Ramos (cell line): ENCODE measurements around the gene OSBPL1A.

Source experiments
- in situ Hi-C: fragments of 300-500 bp; cut with MboI; formaldehyde crosslinking; loops from one replicate; pipeline ENCODE4 v1.14.3; 2022; ENCODE audit warnings: low sequenced_read_pairs; ENCODE audit not compliant: unreplicated experiment

OSBPL1A gene

GRCh38 chr18:24234330-24234729 lies 163.3 kb downstream of the OSBPL1A start:
- in situ Hi-C loops, result loop anchor here (25.0 kb wide), 1 partner anchor 103 kb away; no protein-coding TSS in a partner anchor

- in situ Hi-C loops, result loop anchor here (25.0 kb wide), 1 partner anchor 105 kb away; no protein-coding TSS in a partner anchor
Observed at GRCh38 chr18:24232800-24233199, 164.8 kb downstream of the OSBPL1A start.

DNA sequence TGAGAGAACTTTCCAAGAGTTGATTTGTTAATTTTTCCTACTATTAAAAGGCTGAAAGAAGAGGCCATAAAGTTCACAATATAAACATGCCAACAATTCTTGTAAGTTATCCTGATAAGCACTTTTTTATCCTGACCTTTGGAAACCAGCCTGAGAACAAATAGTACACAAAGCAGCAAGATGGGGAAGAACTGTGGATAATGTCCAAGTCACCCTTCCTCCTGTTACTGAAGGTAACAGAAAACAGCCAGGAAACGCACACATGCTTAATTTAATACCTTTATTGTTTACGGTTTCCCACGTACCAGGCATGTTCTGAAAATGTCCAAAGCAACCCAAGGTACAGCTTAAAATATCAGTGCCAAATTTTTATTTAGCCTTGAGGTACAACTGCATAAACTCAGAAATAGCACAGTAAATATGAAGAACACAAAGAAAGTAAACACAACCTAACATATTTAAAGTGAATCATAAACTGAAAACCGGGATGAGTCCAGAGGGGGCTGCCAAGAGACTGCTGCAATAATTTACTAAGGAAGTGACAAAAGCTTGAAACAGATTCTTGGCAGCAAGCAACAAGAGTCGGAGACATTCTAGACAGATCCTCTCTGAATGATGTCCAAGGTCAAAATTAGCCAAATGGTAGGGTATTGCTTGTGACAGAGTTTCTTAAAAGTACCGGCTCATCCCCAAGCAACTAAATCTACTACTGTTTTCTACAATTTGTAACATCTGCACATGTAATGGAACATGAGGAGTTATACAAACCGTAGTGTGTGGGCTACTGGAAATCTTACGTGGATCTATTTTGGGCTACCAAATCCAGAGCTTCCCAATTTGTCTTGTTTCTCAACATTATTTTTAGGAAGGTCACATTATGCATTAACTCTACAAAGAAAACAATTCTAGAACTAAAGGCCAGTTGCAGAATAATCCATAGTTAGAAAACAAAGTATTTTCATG lies 165.6 kb downstream of the OSBPL1A start:
- in situ Hi-C loops, result loop anchor here (25.0 kb wide), 1 partner anchor 105 kb away; no protein-coding TSS in a partner anchor

GRCh38 chr18:24230766-24231165 lies 166.9 kb downstream of the OSBPL1A start:
- in situ Hi-C loops, result loop anchor here (25.0 kb wide), 1 partner anchor 107 kb away; no protein-coding TSS in a partner anchor

GRCh38 chr18:24228667-24229041 lies 169.0 kb downstream of the OSBPL1A start:
- in situ Hi-C loops, result loop anchor here (25.0 kb wide), 1 partner anchor 109 kb away; no protein-coding TSS in a partner anchor

DNA sequence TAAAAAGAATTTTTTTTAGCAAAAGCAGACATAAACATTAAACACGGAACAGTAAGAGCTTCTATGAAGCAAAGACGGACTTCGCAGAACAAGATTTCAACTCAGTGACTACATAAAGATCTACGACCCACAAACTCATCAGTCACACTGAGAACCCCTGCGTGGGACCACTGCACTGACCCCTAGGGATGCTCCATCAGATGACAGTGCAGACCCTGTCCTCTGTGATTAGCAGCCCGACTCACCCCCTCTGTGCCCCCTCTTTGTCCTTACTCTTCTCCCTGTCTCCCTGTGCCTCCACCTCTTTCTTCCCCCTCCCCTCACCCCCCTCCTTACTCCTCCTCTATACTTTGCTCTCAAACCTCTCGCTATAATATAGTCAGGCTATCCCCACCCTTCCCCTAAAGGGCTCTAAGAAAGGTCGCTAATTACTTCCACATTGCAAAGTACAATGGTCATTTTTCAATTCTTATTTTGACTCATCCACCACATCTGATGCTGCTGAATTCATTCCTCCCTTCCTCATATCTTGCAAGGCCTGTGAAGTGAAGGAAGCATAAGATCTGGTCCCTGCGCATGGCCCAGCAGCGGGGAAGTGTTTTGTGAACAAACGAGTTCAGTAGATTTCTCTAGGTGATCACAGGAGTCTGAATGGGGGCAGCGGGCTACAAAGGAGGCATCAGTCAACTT lies 169.5 kb downstream of the OSBPL1A start:
- in situ Hi-C loops, result loop anchor here (25.0 kb wide), 1 partner anchor 109 kb away; no protein-coding TSS in a partner anchor

DNA sequence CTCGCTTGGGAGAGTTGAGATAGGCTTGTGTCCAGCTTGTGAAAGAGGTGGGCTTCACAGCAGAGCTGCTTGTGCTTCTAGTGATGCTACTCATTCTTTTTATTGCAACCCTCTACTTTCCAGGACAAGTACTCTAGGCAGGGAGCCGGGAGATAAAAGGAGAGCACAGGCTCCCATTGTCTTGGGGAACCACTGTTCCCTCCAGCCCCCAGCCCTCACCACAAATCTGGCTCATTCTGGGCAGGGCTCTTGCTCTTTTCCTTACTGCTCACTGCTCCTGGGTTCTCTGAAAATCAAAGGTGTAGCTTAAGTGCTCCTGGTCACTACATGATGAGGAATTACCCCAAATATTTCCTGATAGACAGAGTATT lies 177.3 kb downstream of the OSBPL1A start:
- in situ Hi-C loops, result no loop called here

DNA sequence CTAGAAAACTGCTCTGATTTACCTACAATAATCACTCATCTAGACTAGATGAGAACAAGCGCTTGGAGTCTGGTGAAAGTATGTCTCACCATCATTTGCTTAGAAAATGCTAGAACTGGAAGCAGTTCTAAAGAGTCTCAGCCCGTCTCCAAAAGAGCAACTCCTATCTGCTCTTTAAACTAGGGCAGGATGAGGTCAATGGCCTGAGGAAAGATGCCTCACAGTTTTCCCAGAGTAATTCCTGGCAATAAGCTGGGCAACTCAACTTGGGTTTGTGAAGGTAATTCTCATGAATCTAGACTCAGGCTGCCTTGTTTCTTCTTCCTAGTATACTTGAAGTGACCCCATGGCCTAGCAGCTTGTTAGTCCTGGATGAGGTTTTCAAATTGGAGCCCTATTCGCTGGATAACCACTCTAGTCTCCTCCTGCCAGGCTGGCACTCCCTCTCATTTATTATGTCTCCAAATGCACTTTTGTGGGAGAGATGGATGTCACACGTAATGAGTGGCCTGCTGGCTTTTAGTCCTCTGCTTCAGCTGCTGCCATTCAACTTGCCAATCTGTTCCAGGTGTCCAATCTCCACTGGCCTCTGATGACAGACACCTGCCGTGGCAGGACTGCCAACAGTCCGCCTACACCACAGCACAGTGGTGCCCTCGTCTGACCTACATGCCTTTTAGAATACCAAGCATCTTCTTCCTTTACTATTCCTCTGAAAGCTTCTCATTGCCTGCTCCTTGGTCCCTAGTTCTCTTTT lies 177.9 kb downstream of the OSBPL1A start:
- in situ Hi-C loops, result no loop called here

DNA sequence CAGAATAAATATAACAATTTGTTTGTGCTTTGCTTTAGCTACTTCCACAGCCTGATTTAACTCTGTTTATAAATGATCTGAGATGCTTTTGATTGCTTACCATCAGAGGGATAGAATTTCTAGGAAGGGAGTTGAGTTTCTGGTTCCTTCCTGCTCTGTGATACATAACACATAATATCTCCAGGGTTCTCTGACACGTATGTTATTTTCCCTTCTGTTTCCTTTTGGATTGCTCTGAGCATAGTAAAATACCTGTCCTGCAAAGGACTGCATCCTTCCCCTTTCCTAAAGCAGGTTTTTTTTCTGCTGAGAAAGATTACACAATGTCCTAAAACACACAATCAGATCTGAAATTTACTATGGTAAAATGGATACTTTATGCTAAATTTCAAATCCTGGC lies 182.7 kb downstream of the OSBPL1A start:
- in situ Hi-C loops, result no loop called here

- in situ Hi-C loops, result no loop called here
Observed at GRCh38 chr18:24214144-24214543, 183.5 kb downstream of the OSBPL1A start.

GRCh38 chr18:24212939-24213338 lies 184.7 kb downstream of the OSBPL1A start:
- in situ Hi-C loops, result no loop called here

GRCh38 chr18:24209558-24209957 lies 188.1 kb downstream of the OSBPL1A start:
- in situ Hi-C loops, result no loop called here

DNA sequence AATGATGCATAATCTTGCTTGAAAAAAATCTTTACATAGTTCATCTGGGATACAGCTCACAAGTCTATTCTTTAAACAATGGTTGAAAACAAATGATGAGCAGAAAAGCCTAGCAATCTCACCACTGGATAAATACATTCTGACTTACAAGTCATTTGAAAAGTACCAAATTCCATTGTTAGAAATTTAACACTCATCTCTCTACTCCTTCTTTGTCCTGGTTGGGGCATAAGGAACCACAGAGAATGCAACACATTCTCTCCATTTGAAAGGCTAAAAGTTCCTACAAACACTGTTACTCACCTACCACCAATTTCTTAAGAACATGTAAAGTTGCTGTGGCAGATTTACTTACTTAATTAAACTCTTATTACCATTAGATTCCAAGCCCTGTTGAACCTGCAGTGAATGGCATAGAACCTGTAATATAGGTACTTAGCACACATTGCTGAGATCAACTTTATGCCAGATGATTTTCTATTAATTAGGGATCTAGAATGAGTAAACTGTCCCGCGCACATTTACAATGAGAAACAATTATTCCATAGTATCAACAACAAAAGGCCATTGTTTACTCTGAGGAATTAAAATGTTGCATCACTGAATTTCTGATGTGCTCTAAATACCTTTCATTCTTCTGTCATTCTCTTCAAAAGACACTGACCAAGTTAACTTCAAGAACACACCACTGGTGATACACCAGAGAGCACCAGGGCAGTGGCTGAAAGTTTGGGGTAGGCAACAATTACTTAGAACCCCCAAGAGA lies 189.2 kb downstream of the OSBPL1A start:
- in situ Hi-C loops, result no loop called here

- in situ Hi-C loops, result no loop called here
Observed at GRCh38 chr18:24204904-24205303, 192.7 kb downstream of the OSBPL1A start.

GRCh38 chr18:24201699-24202687 lies 195.6 kb downstream of the OSBPL1A start:
- in situ Hi-C loops, result no loop called here

DNA sequence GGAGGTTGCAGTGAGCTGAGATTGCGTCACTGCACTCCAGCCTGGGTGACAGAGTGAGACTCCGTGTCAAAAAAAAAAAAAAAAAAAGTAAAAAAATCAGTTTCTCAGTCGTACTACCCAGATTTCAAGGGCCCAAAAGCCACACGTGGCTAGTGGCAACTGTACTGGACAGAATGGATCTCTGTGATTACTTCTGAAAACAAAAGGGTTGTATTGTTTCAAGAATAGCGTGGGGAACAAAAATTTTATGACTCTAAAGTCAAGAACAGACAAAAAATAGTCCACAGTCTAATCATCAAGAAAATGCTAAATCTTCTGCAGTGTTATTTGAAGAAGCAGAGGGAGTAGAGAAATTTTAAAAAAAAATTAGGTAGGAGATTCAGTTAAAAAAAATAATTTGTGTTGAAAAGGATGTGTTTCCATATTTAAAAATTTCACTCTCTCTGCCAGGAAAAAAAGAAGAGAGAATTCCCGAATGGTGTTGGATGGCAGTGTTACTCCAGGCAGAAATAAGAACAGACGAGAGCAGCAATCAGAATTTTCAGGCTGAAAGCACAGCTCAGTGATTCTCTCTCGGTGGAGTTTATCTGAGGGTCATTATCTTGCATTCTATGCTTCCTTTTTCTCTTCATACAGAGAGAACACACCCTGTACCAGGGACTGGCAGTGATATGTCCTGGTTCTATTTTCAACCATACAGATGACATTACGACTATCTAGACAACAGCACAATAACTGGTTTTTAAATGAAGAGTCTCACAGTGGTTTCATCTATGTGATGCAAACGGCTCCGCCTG lies 196.9 kb downstream of the OSBPL1A start:
- in situ Hi-C loops, result no loop called here

GRCh38 chr18:24199372-24199962 lies 198.2 kb downstream of the OSBPL1A start:
- in situ Hi-C loops, result no loop called here
